GM12878 (cell line): Measurements from ENCODE around the gene MYH2. TPM values are rescaled to one million over a fixed set of nuclear protein-coding genes. Genes with fewer than 3 reads are reported as not detected.

Experiments used
- CHD2 ChIP-seq: IDR thresholded peaks from 2 replicates; pipeline ENCODE4 v1.6.1; 2011; ENCODE audit warnings: low read depth, low read length, improper control_type of control experiment, borderline replicate concordance
- FOXK2 ChIP-seq: fragments of 450-650 bp; IDR thresholded peaks from 2 replicates; pipeline ENCODE4 v1.6.1; 2017; ENCODE audit warnings: mild to moderate bottlenecking, moderate library complexity
- HDAC2 ChIP-seq: fragments of 200-600 bp; sonication (generic); IDR thresholded peaks from 2 replicates; pipeline ENCODE4 v1.6.1; 2017
- JUNB ChIP-seq: IDR thresholded peaks from 2 replicates; pipeline ENCODE4 v1.6.1; 2016; ENCODE audit warnings: antibody characterized with exemption, mild to moderate bottlenecking
- NBN ChIP-seq: fragments of 450-650 bp; IDR thresholded peaks from 2 replicates; pipeline ENCODE4 v1.6.1; 2016
- NFXL1 ChIP-seq: fragments of 450-650 bp; IDR thresholded peaks from 2 replicates; pipeline ENCODE4 v1.6.1; 2017; ENCODE audit warnings: antibody characterized with exemption, mild to moderate bottlenecking, borderline replicate concordance
- NFYB ChIP-seq: IDR thresholded peaks from 2 replicates; pipeline ENCODE4 v1.6.1; 2011; ENCODE audit warnings: low read depth, mild to moderate bottlenecking, low read length, improper control_type of control experiment, moderate library complexity; ENCODE audit not compliant: insufficient read depth
- PAX5 ChIP-seq: IDR thresholded peaks from 2 replicates; pipeline ENCODE4 v1.6.1; 2011; ENCODE audit warnings: low read depth, low read length, borderline replicate concordance
- PRDM15 ChIP-seq: fragments of 450-650 bp; formaldehyde crosslinking; IDR thresholded peaks from 2 replicates; pipeline ENCODE4 v1.4.0; 2020; ENCODE audit warnings: mild to moderate bottlenecking, moderate library complexity
- STAT1 ChIP-seq: fragments of 450-650 bp; conservative IDR thresholded peaks from 2 replicates; pipeline ENCODE4 v1.6.1; 2014; ENCODE audit warnings: antibody characterized with exemption, mild to moderate bottlenecking
- ZBED1 ChIP-seq: IDR thresholded peaks from 2 replicates; pipeline ENCODE4 v1.6.1; 2016; ENCODE audit warnings: borderline replicate concordance
- polyA plus RNA-seq, 11 experiments: library from polyadenylated mRNA; depleted of rRNA in 4 of 11; unstranded in 6 of 11; stranded (reverse) in 5 of 11; fragments of >200 nt; fragmentation: Nextera tagmentation in 4 of 11; fragmentation: Illumina TruSeq in 1 of 11; extraction: Ambion mirVana in 4 of 11; extraction: Trizol in 1 of 11; gene quantifications; 1 replicate in 1 of 11; 2 replicates in 10 of 11; pipeline versions ENCODE4 v1.2.1 to v1.2.3, GENCODE V29; 2011 to 2016; ENCODE audit warnings: inconsistent platforms in 2 of 11, missing spikeins in 2 of 11, low read depth in 1 of 11
- total RNA-seq, 4 experiments: library from RNA; depleted of rRNA in 3 of 4; stranded (reverse); fragments of >200 nt in 3 of 4; fragmentation: Illumina TruSeq in 1 of 4; extraction: Trizol in 1 of 4; gene quantifications; 2 replicates each; pipeline versions ENCODE4 v1.2.1 to v1.2.3, GENCODE V29; 2013 to 2021
- TF ChIP-seq, protein P1 (sequence below): fragments of 450-650 bp; IDR thresholded peaks from 2 replicates; pipeline ENCODE4 v1.6.1; 2017; ENCODE audit warnings: antibody characterized with exemption, mild to moderate bottlenecking, moderate library complexity
- TF ChIP-seq, protein P2 (sequence below): fragments of 150-350 bp; IDR thresholded peaks from 2 replicates; pipeline ENCODE4 v1.6.1; 2014; ENCODE audit warnings: mild to moderate bottlenecking, low read depth, low read length

MYH2 gene
- total and polyA plus RNA-seq, 10 of the 15 experiments (the other 5 are each of a cell fraction or from before 2014, with no cell fraction given), result not detected

DNA sequence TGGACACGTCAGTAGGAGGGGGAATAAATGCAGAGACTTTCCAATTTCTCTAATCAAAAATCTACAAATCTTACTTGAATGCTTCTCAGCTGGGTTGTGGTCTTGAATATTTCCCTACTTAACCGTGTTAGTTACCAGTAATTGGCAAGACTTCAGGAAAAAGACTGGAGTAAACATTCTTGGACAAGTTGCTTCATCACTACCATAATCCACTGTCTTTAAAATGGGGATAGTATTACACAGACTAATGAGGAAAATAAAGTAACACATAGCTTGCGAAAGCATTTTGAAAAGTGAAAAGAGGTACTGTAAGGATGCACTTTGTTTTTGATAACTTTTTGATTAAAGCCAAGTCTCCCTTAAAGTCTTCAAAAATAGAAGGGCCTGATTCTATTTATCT lies 49.5 kb downstream of the MYH2 start (continued):
- TF ChIP-seq PRDM15 (CRISPR knock-in tag) (no peak), JUNB (no peak), STAT1 (no peak), ZBED1 (no peak), PAX5 (no peak), NFXL1 (no peak), CHD2 (no peak), NBN (no peak), HDAC2 (no peak), NFYB (no peak), FOXK2 (no peak)
- TF ChIP-seq, protein P1, sequence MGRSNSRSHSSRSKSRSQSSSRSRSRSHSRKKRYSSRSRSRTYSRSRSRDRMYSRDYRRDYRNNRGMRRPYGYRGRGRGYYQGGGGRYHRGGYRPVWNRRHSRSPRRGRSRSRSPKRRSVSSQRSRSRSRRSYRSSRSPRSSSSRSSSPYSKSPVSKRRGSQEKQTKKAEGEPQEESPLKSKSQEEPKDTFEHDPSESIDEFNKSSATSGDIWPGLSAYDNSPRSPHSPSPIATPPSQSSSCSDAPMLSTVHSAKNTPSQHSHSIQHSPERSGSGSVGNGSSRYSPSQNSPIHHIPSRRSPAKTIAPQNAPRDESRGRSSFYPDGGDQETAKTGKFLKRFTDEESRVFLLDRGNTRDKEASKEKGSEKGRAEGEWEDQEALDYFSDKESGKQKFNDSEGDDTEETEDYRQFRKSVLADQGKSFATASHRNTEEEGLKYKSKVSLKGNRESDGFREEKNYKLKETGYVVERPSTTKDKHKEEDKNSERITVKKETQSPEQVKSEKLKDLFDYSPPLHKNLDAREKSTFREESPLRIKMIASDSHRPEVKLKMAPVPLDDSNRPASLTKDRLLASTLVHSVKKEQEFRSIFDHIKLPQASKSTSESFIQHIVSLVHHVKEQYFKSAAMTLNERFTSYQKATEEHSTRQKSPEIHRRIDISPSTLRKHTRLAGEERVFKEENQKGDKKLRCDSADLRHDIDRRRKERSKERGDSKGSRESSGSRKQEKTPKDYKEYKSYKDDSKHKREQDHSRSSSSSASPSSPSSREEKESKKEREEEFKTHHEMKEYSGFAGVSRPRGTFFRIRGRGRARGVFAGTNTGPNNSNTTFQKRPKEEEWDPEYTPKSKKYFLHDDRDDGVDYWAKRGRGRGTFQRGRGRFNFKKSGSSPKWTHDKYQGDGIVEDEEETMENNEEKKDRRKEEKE, result no peak
- TF ChIP-seq, protein P2, sequence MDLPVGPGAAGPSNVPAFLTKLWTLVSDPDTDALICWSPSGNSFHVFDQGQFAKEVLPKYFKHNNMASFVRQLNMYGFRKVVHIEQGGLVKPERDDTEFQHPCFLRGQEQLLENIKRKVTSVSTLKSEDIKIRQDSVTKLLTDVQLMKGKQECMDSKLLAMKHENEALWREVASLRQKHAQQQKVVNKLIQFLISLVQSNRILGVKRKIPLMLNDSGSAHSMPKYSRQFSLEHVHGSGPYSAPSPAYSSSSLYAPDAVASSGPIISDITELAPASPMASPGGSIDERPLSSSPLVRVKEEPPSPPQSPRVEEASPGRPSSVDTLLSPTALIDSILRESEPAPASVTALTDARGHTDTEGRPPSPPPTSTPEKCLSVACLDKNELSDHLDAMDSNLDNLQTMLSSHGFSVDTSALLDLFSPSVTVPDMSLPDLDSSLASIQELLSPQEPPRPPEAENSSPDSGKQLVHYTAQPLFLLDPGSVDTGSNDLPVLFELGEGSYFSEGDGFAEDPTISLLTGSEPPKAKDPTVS, result no peak
